ENCODE measurements around the gene GALNT13.
A peak's percentile ranks its signal among the peaks of the same experiment; 100 is the strongest.

GALNT13 gene

GRCh38 chr2:154331784-154332183 is 460.1 kb downstream of the GALNT13 start:
- DNase-seq: no peak

DNA sequence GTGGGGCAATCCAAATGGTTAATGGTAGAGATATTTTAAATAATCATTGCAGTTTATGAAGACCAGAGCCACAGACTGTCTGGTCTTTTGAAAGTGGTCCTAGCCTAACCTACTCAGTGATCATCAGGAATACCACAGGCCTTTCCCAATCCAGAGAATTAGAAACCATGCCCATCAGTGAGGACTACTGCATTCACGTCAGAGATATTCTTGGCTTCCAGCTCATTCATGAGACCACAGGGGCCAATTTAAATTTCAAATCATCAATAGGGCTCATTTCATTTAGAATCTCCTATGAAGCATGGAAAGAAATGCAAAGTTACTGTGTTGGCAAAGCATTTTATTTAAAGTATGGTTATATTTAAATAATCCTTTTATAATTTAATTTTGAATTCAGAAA is 464.5 kb downstream of the GALNT13 start:
- DNase-seq: no peak

DNA sequence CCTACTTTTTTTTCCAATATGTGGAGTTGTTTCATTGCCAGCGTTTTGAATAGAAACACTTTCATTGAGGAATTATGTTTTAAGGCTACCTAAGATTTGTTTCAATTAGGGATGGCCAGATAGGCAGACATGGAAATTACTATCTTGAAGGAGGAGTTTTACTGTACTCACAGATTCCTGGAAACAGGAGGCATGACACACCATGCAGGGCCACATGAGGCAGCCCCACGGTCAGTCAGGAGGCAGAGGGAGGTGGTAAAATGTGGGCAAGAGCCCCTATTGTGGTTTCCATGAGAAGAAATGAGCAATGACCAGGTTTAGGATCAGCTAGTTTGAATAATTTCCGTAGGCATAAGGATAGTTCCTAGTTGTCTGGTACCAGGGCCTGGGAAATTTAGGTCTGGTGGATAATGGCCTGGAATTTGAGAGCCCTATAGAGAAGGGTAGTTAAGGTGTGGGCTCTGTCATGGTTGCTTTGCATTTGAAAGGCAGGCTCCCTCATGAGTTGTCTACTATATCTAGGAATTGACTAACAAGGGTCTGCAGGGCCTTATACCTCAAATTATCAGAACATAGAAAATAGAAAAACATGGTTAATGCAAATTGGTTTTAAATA is 466.7 kb downstream of the GALNT13 start:
- DNase-seq: no peak

DNA sequence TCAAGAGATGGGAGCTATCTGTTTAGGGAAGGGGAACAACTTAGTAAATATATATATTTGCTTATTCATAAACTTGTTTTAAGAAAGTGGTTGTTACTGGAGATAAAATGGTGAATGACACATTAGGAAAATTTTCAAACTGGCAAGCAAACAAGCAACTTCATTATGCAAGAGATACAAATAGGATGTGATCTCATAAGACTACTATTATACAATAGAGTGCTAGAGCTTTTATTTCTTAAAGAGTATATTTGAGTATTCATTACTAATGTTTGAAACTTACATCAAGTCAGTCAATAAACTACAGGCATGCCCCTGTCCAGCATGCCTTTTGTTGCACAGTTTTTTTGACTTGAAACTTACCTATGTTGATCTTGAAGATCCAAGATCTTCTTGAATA is 471.6 kb downstream of the GALNT13 start:
- no peak for DNase-seq

DNA sequence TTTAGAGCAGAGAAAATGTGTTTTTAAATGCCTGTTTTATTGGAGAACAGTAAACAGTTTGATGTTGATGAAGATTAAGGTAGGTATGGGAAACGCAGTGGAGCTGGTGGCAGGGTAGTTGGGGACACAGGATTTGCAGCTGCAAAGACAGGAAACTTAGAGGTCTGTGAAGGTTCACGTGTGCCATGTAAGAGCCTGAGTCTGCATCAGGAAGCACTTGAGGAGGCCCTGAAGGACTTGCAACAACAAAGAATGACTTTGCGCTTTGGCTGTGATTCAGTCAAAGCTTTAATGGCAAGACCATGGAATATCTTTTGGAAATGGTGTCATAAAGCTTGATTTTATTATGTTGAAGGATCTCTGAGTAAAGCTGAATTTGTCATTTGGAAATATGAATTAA is 479.2 kb downstream of the GALNT13 start:
- DNase-seq: no peak

- DNase-seq: no peak
Measured at GRCh38 chr2:154361276-154361675, 489.6 kb downstream of the GALNT13 start.

GRCh38 chr2:154368153-154368552 is 496.4 kb downstream of the GALNT13 start:
- no peak for DNase-seq

DNA sequence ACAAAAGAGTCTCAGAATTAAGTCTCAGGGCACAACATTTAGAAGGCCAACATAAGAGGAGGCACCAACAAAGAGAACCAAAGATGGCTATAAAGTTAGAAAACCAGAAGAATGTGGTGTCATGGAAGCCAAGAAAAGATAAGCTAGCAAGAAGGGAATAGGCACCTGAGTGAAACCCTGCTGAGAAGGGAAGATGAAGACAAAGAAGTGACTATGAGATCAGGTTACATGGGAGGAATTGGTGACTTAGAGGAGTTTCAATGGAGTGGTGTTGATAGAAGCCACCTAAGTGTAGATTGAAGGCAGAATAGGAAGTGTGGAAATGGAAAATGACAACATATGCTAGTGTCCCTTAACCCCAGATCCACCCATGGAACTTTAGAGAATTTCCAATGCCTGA is 499.2 kb downstream of the GALNT13 start:
- DNase-seq: no peak

GRCh38 chr2:154374416-154374815 is 502.7 kb downstream of the GALNT13 start:
- no peak for DNase-seq

- DNase-seq: peak; percentile 76
Measured at GRCh38 chr2:154375579-154375931, 503.8 kb downstream of the GALNT13 start.

GRCh38 chr2:154381931-154382794 is 510.4 kb downstream of the GALNT13 start:
- no peak for DNase-seq

GRCh38 chr2:154386186-154386585 is 514.5 kb downstream of the GALNT13 start:
- no peak for DNase-seq

- no peak for DNase-seq
Measured at GRCh38 chr2:154391051-154391450, 519.3 kb downstream of the GALNT13 start.

- DNase-seq: no peak
Measured at GRCh38 chr2:154392256-154392655, 520.5 kb downstream of the GALNT13 start.

- no peak for DNase-seq
Measured at GRCh38 chr2:154394600-154394999, 522.9 kb downstream of the GALNT13 start.

DNA sequence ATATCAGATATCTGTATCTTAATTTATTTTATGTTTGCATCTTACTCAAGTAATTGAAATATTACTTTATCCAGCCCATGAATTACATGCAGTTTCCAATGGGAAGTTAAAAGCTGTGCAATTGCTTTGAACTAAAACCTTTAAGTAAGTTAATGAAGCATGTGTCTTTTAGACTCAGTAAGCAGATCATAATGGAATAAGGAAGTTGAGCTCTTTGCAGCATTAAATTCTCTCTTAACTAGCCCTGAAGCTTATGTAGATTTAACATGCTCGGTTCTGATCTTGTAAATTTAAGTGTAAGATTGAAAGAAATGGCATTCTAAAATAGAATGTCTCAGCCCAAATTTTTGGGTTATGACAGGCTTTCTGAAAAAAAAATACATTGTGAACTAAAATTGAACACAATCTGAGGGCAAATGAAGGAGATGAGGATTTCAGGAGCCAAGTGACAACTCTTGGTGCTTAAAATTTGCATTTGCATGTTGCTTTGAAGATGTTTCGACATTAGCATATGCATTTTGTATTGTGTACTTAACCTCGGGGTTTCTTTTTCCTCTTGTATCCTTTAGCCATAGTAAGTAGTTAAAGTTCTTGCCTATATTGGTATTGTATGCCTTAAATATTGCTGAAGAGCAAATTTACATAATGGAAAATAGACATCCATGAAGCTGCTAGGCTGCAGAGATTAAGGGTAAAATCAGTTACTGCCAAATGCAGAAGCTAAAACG is 529.0 kb downstream of the GALNT13 start:
- DNase-seq: no peak

DNA sequence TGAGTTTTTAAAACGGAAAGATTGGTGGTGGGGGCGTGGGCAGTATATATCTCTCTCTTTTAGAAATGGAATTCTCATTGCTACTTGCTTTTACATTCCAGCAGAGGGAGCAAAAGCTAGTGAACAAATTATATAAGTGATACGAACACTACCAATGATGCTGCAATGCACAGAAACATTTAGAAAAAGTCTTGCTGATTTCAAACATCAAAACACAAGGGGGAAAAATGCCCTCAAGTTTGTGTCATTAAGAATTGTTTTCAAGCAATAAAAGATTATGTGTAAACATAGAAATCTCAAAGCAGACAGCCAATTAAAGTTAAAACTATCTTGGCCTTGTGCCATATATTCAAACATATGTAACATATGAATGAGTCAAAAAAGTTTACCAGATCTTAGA is 530.5 kb downstream of the GALNT13 start:
- peak; percentile 21 for DNase-seq

DNA sequence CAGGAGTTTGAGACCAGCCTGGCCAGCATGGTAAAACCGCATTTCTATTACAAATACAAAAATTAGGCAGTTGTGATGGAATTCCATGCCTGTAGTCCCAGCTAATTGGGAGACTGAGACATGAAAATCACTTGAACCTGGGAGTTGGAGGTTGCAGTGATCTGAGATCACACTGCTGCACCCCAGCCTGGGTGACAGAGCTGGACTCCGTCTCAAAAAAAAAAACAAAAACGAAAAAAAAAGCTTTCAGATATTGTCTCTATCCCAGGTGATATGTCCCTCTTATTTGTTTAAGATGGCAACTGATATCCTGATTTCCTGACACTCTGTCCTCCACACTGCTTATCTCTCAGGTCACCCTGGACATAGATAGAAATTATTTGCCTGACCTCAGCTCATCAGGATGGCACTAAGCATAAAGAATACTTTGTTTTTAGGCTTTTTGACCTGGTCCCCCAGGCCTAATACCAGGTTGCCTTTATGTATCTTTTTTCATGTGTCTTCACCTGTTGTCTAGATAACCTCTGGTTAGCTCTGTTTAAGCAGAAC is 531.6 kb downstream of the GALNT13 start:
- no peak for DNase-seq

DNA sequence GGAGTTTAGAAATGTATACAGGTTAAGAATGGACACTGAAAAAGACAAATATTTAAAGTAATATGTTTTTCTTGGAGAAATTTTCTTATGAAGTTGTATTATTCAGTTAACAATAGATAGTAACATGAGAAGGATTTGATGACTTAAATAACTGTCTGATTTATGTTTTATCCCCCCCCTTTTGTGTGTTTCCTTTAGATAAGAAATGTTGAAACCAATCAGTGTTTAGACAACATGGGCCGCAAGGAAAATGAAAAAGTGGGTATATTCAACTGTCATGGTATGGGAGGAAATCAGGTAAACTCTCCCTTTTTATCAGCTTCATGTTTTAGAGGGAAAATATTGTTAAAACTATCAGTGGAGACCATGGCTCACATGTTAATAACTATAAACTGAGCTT is 537.1 kb downstream of the GALNT13 start:
- DNase-seq: no peak

DNA sequence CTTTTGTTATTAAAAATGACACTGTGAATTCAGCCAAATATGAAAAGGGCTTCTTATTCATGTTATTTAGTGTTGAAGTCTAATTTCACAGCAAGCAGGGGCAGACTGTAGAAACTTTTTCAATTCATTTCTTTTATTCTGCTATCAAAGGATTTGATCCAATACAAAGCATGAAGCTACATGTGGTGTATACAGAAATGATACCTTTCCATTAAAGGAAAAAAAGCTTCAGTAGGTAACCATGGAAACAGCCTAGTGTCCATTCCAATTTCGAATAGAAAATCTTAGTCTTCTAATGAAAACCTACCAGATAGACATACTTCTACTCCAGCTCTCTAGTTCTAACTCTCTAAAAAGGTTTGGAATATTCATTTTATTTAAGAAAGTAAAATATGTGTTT is 550.5 kb downstream of the GALNT13 start:
- no peak for DNase-seq

GRCh38 chr2:154425994-154426393 is 554.3 kb downstream of the GALNT13 start:
- no peak for DNase-seq

DNA sequence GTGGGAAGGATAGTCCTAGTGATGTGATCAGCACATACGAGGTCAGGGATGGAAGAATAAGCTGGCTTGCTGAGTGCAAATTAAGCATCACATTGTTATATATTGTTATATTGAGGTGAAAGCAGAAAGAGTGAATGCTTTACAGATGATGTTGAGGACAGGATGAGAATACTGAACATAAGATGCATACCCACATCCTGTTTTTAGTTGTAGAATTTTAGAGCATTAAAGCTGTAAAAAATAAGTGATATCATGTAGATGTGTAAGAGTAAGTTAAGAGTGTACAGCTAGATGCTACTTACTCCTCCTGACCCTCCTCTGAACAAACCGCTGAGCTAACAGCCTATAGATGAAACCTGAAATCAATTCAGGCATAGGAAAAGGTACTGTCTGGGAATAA is 555.7 kb downstream of the GALNT13 start:
- no peak for DNase-seq

- DNase-seq: no peak
Measured at GRCh38 chr2:154428022-154428421, 556.3 kb downstream of the GALNT13 start.

- DNase-seq: no peak
Measured at GRCh38 chr2:154433010-154433409, 561.3 kb downstream of the GALNT13 start.
